ENCODE results near the gene CBX2.
"Not testable (repeated sequence)": the region's sequence is repeated elsewhere in the genome, so short reads cannot be mapped to it uniquely, and the experiment has no call there.

The CBX2 gene

DNA sequence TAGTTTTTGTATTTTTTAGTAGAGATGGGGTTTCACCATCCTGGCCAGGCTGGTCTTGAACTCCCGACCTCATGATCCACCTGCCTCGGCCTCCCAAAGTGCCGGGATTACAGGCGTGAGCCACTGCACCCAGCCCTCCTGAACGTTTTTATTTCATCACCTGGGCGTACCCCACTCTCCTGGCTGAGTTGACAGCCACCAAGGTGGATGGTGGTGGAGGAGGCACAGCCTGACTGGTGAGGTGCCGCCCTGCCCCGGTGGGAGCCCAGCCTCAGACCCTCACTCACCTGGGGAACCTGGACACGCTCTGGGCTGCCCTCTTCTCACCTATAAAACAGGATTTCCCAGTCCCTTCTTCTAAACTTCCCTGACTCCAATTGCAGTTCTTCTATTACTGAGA lies 5.2 kb upstream of the CBX2 start:
- DNase-seq: not testable (repeated sequence)

DNA sequence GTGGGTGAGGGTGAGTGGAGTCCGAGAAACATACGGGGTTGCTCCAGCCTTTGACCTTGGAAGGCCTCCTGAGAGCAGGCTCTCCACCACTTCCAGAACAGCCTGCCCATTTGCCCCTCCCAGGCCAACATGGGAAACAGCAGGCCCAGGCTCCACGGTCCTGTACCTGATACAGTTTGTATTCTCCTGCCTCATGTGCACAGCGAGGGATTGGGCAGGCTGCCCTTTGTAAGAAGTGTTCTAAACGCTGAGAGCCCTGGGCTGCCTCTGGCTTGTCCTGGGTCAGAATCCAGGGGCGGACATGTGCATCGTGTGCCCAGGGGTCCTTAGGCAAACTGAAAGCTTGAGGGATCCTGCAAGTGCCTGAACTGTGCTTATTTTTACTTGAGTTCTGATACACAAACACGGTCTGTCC lies 3.4 kb upstream of the CBX2 start:
- DNase-seq: no peak

DNA sequence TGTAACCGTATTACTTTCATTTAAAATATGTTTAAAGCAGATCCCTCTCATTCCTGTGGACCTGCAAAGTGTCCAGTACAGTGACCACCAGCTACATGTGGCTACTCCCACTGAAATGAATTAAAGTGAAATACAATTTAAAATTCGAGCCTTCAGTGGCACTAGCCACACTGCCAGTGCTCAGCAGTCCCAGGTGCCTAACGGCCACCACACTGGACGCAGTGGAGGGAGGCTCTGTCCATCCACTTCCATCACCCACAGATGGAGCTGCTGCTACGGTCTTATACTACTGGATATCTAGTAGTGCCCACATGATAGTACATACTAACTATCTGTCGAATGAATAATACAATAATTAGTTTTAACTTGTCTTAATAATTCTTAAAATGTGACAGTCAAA lies 2.3 kb upstream of the CBX2 start:
- DNase-seq: no peak

DNA sequence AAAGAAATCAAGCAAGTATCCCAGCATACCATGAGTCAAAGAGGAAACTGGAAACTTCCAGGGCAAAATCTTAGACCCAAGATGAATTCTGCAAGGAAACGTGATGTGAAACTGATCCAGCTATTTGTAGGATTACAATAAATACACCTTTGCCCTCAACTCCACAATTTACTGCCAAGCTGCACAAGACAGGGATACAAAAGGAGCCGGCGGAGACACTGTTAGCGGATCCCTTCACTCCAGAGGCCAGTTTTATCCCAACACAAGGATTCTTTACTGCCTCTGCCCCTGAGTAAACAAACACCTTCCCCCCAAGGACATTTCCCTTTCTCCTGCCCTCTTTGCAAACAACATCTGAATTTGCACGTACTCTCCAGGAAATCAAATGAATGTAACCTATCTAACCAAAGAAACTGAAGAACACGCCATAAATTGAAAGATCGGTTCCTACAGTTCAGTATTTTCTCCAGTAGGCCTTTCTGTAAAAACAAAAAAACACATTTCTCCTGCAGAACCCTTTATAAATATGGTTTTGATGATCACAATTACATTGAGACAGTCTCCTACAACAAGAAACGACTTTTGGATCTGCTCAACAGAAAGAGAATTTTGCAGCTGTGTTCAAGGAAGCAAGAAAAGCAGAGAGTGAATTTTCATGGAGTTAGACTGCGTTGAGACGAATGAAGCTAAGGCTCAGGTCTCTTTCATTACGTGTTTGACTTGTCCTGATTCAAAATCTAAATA lies 1.4 kb upstream of the CBX2 start:
- DNase-seq: no peak

DNA sequence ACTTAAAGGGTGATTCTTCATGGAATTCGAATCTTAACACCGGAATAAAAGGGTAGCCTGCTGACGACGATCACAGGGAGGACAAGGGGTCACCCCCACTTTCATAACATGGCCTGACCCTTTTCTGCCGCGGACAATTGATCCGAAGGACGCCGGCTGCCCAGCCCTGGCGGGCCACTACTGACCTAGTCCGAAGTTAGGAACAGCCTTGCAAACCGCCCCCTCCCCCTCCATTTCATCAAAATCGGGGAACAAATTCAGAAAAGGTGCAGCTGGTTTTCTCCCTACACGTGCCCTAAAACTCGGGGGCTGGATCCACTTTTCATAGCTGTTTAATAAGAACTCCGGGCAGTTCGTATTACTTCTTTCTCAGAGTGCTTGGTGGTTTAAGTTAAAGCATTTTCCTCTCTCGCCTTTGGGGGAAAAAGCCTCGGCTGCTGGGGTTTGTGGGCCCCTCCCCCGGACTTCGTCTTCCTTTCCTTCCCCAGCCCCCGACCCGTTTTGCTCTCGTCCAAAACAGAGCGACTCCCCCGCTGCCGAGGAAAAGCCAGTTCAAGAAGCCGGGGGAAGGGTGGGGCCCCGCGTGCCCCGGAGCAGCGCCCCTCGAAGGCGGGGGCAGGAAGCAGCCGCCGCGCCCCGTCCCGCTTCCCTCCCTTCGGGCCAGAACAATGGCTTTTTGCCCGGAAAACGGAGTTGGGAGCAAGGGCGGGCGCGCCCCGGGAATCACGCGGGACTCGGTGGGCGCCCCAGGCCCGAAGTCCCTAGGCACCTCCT lies 641 bp upstream of the CBX2 start:
- peak; percentile 66 for DNase-seq

DNA sequence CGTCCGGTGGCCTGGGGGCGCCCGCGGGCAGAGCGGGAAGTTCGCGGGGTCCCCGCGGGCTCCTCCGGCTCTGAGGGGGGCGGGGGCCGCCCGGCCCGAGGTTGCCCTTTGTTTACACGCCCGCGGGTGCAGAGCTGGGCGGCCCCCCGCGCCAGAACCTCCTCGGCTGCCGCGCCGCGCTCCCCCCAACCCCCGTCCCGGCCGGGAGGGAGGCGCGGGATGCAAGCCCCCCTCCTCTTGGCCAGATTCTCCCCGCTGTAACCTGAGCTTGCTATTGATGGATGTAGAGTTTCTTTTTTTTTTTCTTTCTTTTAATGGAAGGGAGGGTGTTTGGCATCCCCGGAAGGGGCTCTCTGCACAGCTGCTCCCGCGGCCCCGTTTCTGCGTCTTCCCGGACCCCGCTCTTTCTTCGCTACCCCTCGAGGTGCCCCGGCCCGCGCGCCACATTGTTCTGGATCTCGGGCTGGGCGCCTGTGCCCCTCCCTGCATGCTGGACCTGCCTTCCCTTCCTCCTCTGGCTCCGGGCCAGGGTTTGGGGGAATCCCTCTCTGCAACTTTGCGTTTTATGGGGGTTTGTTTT lies 646 bp downstream of the CBX2 start:
- DNase-seq: peak; percentile 56

DNA sequence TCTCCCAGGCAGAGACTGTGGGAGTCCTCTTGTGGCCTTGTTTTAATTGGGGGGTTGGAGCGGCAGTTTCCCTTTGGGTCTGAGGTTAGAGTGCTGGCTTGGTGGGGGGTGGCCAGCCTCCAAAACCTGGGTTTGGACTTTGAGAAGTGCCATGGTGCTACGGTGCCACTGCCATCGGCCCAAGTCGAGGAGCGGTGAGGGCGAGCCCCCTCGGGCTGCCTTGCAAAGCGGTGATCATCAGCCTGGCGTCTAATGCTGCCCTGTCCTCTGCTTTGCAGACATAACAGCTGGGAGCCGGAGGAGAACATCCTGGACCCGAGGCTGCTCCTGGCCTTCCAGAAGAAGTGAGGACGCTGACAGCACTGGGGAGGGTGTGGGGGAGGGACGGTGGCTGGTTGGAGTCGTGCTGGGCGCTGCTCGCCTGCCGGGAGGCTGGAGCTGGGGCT lies 1.2 kb downstream of the CBX2 start:
- DNase-seq: no peak

DNA sequence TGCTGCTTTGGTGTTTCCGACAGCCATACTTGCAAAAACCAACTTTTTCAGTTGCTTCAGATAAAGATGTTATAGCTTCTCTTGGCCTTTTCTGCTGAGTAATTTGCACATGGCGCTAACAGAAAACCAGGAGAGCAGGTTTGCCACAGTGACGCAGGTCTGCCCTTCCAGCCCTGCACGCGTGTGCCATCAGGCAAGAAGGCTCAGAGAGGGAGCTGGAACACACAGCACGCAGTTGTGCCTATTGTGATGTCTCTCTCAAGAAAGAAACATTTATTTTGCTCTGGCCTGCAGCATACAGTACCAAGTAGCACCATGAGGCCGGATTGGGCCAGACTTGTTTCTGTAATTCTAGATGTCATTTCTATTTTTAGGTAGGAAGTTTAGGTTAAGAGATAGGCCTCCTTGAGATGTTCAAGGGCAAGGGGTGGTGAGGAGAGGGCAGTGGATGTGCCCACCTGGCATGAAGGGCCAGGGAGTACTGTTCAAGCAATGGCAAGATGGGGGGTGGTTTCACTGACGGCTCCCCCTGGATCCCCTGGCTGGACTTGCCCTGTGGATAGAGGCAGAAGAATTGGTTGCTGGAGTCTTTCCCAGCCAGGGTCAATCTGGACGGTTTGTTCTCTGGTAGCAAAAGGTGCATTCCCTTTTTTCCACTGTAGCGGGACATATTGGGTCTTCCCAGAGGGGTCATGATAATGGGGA lies 1.9 kb downstream of the CBX2 start:
- no peak for DNase-seq

DNA sequence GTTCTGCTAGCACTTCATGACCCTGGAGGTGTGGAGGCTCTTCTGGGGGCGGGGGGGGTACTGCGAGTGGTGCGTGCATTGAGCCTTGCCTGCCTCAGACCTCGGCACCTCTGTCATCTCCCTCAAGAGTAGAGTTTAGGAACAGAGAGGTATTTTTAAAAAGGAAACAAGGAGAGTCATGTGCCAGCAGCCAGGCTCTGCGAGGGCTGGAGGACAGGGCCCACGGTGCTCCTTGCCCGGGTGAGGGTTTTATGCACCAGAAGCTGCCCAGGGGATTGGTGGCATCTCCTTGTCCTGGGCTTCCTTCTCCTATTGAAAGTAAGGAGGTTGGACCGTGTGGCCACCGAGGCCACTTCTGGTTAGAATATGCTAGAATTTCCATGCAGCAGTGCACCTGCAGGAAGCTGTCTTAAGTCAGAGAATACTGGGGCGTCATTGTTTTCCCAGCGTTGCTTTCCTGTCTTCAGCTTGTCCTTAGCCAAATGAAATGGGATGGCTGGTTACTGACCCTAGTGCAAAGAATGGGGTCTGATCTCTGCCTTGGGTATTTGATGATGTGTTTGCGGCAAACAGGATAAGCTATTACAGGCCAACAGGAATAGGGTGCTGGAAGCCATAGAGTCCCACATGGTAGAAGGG lies 3.2 kb downstream of the CBX2 start:
- no peak for DNase-seq

DNA sequence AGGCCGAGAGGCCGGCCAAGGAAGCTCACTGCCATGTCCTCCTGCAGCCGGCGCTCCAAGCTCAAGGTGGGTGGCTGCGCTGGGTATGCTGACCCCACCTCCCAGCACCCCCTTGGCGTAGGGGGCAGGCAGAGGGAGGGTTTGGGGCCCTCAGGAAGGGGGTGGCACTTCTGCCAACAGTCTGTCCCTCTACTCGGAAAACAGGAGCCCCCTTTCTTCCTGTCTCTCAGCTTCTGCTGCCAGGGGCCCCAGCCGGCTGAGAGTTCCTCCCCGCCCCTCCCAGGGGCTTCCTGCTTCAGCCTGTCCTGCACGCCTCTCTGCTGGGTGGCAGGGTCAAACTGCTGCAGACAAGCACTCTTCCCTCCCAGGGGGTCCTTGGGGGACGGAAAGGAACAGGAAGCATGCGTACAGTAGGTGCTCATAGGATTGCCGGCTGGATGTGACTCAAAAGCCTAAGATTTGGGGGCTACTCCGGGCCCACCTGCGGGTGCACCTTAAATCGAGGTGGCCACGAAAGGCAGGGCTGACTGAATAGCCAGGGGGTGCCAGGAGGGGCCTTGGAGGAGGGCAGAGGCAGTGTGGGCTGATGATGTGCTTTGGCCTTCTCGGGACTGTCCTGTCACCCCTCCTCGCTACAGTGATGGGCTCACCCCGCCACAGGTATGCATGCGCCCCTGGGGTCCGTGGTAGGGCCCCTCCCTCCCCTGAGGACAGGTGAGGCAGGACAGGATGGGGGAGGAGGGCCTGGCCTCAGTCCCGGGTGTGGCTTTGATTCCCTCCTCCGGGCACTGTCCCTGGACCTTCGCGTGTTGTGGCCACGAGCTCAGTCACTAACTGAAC lies 4.0 kb downstream of the CBX2 start:
- DNase-seq: no peak

DNA sequence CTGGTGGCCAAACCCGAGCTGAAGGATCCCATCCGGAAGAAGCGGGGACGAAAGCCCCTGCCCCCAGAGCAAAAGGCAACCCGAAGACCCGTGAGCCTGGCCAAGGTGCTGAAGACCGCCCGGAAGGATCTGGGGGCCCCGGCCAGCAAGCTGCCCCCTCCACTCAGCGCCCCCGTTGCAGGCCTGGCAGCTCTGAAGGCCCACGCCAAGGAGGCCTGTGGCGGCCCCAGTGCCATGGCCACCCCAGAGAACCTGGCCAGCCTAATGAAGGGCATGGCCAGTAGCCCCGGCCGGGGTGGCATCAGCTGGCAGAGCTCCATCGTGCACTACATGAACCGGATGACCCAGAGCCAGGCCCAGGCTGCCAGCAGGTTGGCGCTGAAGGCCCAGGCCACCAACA lies 5.9 kb downstream of the CBX2 start:
- DNase-seq: no peak

DNA sequence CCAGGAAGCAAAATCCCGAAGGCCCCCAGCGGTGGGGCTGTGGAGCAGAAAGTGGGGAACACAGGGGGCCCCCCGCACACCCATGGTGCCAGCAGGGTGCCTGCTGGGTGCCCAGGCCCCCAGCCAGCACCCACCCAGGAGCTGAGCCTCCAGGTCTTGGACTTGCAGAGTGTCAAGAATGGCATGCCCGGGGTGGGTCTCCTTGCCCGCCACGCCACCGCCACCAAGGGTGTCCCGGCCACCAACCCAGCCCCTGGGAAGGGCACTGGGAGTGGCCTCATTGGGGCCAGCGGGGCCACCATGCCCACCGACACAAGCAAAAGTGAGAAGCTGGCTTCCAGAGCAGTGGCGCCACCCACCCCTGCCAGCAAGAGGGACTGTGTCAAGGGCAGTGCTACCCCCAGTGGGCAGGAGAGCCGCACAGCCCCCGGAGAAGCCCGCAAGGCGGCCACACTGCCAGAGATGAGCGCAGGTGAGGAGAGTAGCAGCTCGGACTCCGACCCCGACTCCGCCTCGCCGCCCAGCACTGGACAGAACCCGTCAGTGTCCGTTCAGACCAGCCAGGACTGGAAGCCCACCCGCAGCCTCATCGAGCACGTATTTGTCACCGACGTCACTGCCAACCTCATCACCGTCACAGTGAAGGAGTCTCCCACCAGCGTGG lies 6.5 kb downstream of the CBX2 start:
- DNase-seq: no peak

DNA sequence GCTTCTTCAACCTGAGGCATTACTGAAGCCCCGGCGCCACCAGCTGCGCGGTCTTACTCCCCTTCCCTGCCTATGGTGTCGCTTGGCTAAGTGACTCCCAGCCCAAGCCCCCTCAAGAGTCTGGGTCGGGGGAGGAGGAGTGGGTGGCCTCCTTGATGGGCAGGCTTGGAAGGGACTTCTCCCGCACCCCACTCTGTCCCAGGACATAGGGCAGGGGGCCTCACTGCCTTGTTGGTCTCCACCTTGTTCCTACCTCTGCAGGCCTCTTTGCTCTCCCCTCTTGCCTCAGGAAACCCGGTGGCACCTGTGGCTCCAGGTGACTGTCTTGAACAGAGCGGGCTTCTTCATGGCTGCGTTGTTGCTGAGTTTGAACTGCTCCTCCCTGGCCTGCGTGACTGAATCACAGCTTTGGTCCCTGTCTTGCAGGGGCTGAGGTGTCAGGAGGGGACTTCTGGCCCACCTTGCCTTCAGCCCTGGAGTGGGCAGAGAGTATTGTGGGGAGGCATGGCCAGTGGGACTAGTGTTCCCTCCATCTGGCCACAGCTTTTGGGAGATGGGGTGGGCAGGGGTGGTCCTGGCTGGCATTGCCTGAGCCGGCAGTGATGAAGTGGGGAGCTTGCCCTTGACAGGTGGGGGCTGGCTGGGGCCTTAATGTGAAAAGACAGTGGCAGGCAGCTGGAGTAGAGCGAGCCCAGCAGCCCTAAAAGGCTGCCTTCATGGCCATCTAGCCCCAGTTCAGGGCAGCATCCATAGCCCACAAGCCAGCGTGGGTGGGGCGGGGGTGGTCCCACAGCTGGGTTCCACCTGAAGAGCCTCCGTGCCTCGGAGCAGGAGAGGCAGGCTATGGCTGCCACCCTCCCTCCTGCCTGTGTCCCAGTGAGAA lies 7.3 kb downstream of the CBX2 start:
- no peak for DNase-seq

DNA sequence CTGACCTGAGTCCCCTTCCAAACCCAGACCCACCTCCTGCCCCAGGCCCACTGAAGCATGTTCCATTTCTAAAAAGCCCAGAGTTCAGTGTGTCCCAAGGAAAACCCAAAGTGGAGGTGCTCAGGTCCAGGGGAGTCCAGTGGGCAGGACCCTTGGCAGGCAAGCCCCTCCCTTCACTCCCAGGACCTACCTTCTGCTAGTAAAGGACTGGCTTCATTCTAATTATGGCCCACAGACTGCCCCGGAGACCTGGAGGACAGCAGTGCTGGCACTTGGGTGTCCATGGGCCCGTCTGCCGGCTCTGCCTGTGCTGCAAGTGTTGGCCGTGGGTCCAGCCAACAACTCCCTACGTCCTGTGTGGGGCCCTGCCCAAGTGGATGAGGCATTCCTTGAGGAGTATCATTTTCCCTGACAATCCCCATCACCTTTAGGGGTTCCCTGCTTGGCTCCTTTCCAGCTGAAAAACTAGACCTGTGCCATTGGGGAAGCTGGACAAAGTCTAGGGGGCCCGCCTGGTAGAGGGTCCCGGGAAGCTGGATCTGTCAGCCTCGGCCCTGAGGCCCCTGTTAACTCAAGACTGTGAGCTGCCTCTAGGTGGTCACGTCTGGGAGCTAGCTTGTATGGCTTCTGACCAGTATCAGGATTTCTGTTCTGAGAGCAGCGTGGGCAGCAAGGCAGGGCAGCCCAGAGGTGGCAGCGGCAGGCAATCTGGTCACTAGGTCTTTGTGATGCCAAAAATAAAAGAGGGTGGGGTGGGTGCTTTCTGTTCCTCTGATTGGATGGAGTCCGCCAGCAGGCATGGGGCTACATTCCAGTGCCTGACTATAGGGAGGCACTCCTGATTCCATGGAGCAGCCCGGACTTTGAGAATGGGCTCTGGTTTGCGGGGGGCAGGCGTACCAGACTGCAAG lies 8.2 kb downstream of the CBX2 start:
- no peak for DNase-seq

DNA sequence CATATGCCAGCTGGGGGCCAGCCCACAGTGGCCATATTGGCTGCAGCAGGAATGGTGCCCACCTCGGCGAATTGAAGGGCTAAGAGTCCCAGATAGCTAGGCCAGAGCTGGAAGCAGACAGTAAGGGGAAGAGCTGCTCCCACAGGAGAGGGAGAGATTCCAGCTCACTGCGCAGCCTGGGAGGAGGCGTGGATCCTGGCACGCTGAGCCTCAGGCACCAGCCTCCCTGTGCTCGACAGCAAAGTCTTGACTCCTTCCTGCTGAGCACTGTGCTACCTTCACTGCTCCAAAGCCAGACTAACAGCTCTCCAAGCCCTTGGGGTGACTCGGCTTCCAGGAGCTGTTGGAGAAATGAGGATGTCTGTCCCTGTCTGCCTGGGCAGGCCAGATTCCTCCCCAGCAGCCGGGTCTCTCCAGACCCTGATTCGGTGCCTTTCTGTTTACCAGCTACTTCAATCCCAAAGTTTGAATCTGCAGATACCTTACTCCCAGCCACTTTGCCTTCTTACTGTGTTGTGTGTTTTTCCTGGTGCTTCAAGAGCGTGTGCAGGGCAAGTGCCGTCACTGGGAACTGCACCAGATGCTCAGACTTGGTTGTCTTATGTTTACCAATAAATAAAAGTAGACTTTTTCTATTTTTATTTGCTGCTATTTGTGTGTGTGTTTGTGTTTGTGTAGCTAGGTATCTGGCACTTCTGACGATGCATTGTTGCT lies 9.1 kb downstream of the CBX2 start:
- DNase-seq: no peak

DNA sequence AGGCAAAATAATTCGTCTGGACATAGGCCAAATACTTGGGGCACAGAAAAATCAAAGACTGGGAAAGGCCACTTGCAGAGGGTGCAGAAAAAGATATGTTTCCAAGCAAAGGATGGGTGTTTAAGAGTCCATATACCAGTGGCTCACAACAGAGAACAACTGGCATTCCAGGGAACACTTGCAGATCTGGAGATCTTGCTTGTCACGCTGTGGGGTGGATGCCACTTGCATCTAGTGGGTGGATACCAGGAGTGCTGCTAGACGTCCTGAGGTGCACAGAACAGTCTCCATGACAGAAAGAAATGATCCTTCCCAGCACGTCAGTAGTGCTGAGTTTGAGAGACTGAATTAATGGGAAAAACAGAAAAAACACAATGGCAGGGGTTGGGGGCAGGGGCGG lies 10.5 kb downstream of the CBX2 start:
- DNase-seq: no peak

DNA sequence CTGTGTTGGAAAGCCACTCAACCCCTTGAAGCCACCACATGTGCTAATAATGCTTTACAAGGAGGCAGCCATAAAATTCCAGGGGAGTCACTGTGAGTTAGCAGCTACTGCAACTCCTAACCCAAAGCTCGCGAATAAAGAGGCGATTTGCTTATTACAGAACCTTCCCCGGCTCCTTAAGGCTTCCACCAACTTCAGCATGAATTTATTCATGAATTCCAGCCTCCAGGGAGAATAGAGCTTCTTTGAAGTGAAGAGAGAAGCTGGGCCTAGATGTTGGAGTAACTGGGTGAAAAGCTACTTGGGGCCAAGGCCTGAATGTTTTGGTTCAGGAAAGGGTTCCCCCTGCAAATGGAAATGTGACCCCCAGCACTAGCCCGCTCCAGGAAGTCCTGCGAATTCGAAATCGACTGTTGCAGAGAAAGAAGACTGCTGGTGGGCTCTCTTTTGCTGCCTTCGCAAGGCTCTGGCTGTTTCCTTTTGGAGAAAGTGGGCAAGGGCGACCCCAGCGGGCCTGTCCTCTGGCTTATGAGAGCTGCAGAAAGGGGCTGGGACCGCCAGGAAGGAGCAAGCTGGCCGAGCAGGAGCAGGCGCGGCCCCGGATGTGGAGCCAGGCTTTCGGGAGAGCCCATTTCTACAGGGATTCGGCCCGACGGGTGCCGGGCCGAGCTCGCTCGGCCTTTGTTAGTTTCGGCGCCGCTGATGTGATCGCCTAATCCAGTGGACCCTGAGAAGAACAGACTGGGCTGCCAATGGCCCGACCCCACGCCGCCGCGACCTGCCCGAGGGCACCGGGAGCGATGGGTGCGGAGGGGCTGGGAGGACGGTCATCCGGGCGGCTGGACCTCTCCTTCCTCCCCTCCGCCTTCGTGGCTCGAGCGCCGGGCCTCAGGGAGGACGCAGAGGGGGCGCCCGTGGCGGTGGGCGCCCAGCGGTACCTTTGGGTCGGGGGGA lies 11.3 kb downstream of the CBX2 start:
- DNase-seq: no peak

Measured in NCI-H1105 (cell line).